HepG2 (cell line): ENCODE results near the gene NBEAL2. TPM values are rescaled to one million over a fixed set of nuclear protein-coding genes. Genes with fewer than 3 reads are reported as not detected.

Source experiments
- ARID2 ChIP-seq: sonication (generic); formaldehyde crosslinking; IDR thresholded peaks from 2 replicates; pipeline ENCODE4 v1.8.1; 2022; ENCODE audit warnings: mild to moderate bottlenecking, missing genetic modification reagents, borderline replicate concordance
- CEBPZ ChIP-seq: IDR thresholded peaks from 2 replicates; pipeline ENCODE4 v1.6.1; 2012; ENCODE audit warnings: low read length, improper control_type of control experiment
- CREM ChIP-seq, 2 experiments: sonication (generic) in 1 of 2; formaldehyde crosslinking in 1 of 2; IDR thresholded peaks; 2 replicates each; pipeline versions ENCODE4 v1.4.0 to v1.6.1; 2016 to 2020; ENCODE audit warnings: antibody characterized with exemption in 1 of 2, mild to moderate bottlenecking in 1 of 2, missing genetic modification reagents in 1 of 2
- ESRRA ChIP-seq: sonication (generic); formaldehyde crosslinking; IDR thresholded peaks from 2 replicates; pipeline ENCODE4 v1.5.1; 2020; ENCODE audit warnings: mild to moderate bottlenecking, low read depth, missing genetic modification reagents
- EZH2 ChIP-seq: conservative IDR thresholded peaks from 2 replicates; pipeline ENCODE4 v1.6.1; 2012; ENCODE audit warnings: mild to moderate bottlenecking, low read depth, low read length, moderate library complexity
- MTA1 ChIP-seq: sonication (generic); formaldehyde crosslinking; IDR thresholded peaks from 2 replicates; pipeline ENCODE4 v1.4.0; 2020; ENCODE audit warnings: missing genetic modification reagents, mild to moderate bottlenecking, borderline replicate concordance
- NFE2 ChIP-seq: sonication (generic); formaldehyde crosslinking; IDR thresholded peaks from 2 replicates; pipeline ENCODE4 v1.4.0; 2020; ENCODE audit warnings: missing genetic modification reagents
- PATZ1 ChIP-seq: sonication (generic); formaldehyde crosslinking; IDR thresholded peaks from 2 replicates; pipeline ENCODE4 v1.4.0; 2020; ENCODE audit warnings: missing genetic modification reagents
- PBX3 ChIP-seq: sonication (generic); formaldehyde crosslinking; IDR thresholded peaks from 2 replicates; pipeline ENCODE4 v1.8.1; 2023; ENCODE audit warnings: missing genetic modification reagents, inconsistent platforms, borderline replicate concordance
- SIN3B ChIP-seq: fragments of 150-350 bp; IDR thresholded peaks from 2 replicates; pipeline ENCODE4 v1.6.1; 2014; ENCODE audit warnings: low read length
- YEATS4 ChIP-seq: sonication (generic); formaldehyde crosslinking; IDR thresholded peaks from 2 replicates; pipeline ENCODE4 v1.4.0; 2020; ENCODE audit warnings: missing genetic modification reagents, borderline replicate concordance
- ZBTB34 ChIP-seq: sonication (generic); formaldehyde crosslinking; IDR thresholded peaks from 2 replicates; pipeline ENCODE4 v1.8.0; 2022; ENCODE audit warnings: mild to moderate bottlenecking, missing genetic modification reagents
- ZFP62 ChIP-seq: sonication (generic); formaldehyde crosslinking; IDR thresholded peaks from 2 replicates; pipeline ENCODE4 v1.4.0; 2020; ENCODE audit warnings: missing genetic modification reagents
- ZFY ChIP-seq: sonication (generic); formaldehyde crosslinking; IDR thresholded peaks from 2 replicates; pipeline ENCODE4 v1.4.0; 2020; ENCODE audit warnings: missing genetic modification reagents
- ZNF205 ChIP-seq: IDR thresholded peaks from 2 replicates; pipeline ENCODE4 v1.6.1; 2018; ENCODE audit warnings: missing biosample characterization, missing genetic modification reagents
- ZNF234 ChIP-seq: sonication (generic); formaldehyde crosslinking; conservative IDR thresholded peaks from 2 replicates; pipeline ENCODE4 v1.5.1; 2020; ENCODE audit warnings: mild to moderate bottlenecking, missing genetic modification reagents
- ZNF275 ChIP-seq: sonication (generic); formaldehyde crosslinking; IDR thresholded peaks from 2 replicates; pipeline ENCODE4 v1.8.0; 2022; ENCODE audit warnings: missing genetic modification reagents, mild to moderate bottlenecking, inconsistent platforms, borderline replicate concordance
- polyA plus RNA-seq, 8 experiments: library from polyadenylated mRNA; depleted of rRNA in 3 of 8; stranded (reverse) in 7 of 8; unstranded in 1 of 8; fragments of >200 nt; fragmentation: Illumina TruSeq in 4 of 8; extraction: Trizol in 4 of 8; gene quantifications; 2 replicates each; pipeline versions ENCODE4 v1.2.1 to v1.2.3, GENCODE V29; 2011 to 2016; ENCODE audit warnings: low read depth in 4 of 8, missing spikeins in 1 of 8, mixed read lengths in 1 of 8; ENCODE audit not compliant: insufficient read depth in 1 of 8
- total RNA-seq, 5 experiments: library from RNA; depleted of rRNA; stranded (reverse); fragments of >200 nt; fragmentation: Illumina TruSeq; extraction: Trizol; gene quantifications; 2 replicates each; pipeline ENCODE4 v1.2.3, GENCODE V29; 2016; ENCODE audit warnings: low read depth in 1 of 5

Gene NBEAL2
- total and polyA plus RNA-seq, 2 of the 13 experiments (the other 11 are each of a cell fraction or from before 2014, with no cell fraction given) = 9.7 to 12.4 TPM

- no peak for TF ChIP-seq PBX3 (CRISPR knock-in tag)
- TF ChIP-seq ESRRA (CRISPR knock-in tag) = peak; percentile 87
- no peak for TF ChIP-seq ZFP62 (CRISPR knock-in tag)
- no peak for TF ChIP-seq EZH2
- no peak for TF ChIP-seq ZNF234 (CRISPR knock-in tag)
- 0 out of 2 replicates have a peak, but pooled peaks have one; percentile 17 for TF ChIP-seq ZNF205 (CRISPR knock-in tag)
- no peak for TF ChIP-seq ZNF275 (CRISPR knock-in tag)
- TF ChIP-seq CREM (IDR thresholded peaks at IDR 0.05) = peak; percentile 52; the same call in 1 of the 2 replicates
- TF ChIP-seq CREM (CRISPR knock-in tag; IDR thresholded peaks at IDR 0.05) = no peak
- no peak for TF ChIP-seq SIN3B
- TF ChIP-seq PATZ1 = peak; percentile 64
- 0 out of 2 replicates have a peak, but pooled peaks have one; percentile 7 for TF ChIP-seq ZFY
- no peak for TF ChIP-seq MTA1 (CRISPR knock-in tag)
- TF ChIP-seq NFE2 = no peak
- TF ChIP-seq ARID2 = no peak
- TF ChIP-seq CEBPZ = no peak
- no peak for TF ChIP-seq ZBTB34 (CRISPR knock-in tag)
- TF ChIP-seq YEATS4 (CRISPR knock-in tag) = no peak
Measured at GRCh38 chr3:46948830-46949671, 30.4 kb upstream of the NBEAL2 start (continued).
